CD14-positive monocyte (primary cell): ENCODE measurements around the gene CD276. TPM values are rescaled to one million over a fixed set of nuclear protein-coding genes. Genes with fewer than 3 reads are reported as not detected.

Experiments used
- DNase-seq, 3 donors: peaks; one replicate each; pipeline ENCODE4 v3.0.0-alpha.2; 2011 to 2022
- H2AFZ ChIP-seq: 2 replicates; pipeline ENCODE4 v1.6.0; 2012; ENCODE audit warnings: mild to moderate bottlenecking, low read depth, low read length, inconsistent platforms; ENCODE audit not compliant: insufficient read depth, poor library complexity, severe bottlenecking
- H3K27ac ChIP-seq, 2 donors: 1 replicate in 1 of 2; 2 replicates in 1 of 2; pipeline ENCODE4 v1.5.1; 2012 to 2013; ENCODE audit warnings: low read length in 2 of 2, control low read depth in 1 of 2, inconsistent platforms in 1 of 2, low read depth in 1 of 2, mild to moderate bottlenecking in 1 of 2
- H3K27me3 ChIP-seq, 2 donors: one replicate each; pipeline versions ENCODE4 v1.6.0 to v1.6.1; 2011 to 2013; ENCODE audit warnings: low read length in 2 of 2; ENCODE audit not compliant: control insufficient read depth in 2 of 2, insufficient read depth in 2 of 2
- H3K36me3 ChIP-seq, 2 donors: replicated peaks in 1 of 2; 1 replicate in 1 of 2; 2 replicates in 1 of 2; pipeline versions ENCODE4 v1.5.1 to v1.6.1; 2012 to 2013; ENCODE audit warnings: low read length in 2 of 2, control low read depth in 1 of 2, inconsistent platforms in 1 of 2, mild to moderate bottlenecking in 1 of 2; ENCODE audit not compliant: insufficient read depth in 2 of 2, control insufficient read depth in 1 of 2
- H3K4me1 ChIP-seq, 2 donors: 1 replicate in 1 of 2; 2 replicates in 1 of 2; pipeline versions ENCODE4 v1.5.1 to v1.6.1; 2012 to 2013; ENCODE audit warnings: low read length in 2 of 2, control low read depth in 1 of 2, inconsistent platforms in 1 of 2, mild to moderate bottlenecking in 1 of 2, moderate library complexity in 1 of 2; ENCODE audit not compliant: insufficient read depth in 2 of 2, control insufficient read depth in 1 of 2
- H3K4me2 ChIP-seq: replicated peaks from 2 replicates; pipeline ENCODE3; 2012; ENCODE audit warnings: low read length, moderate library complexity, mild to moderate bottlenecking; ENCODE audit not compliant: poor library complexity, severe bottlenecking; ENCODE audit errors: extremely low read depth
- H3K4me3 ChIP-seq, 3 experiments: fragments of 200-600 bp in 1 of 3; sonication (generic) in 1 of 3; replicated peaks in 1 of 3; 1 replicate in 2 of 3; 2 replicates in 1 of 3; pipeline ENCODE4 v1.5.1; 2011 to 2013; ENCODE audit warnings: low read length in 3 of 3, mild to moderate bottlenecking in 3 of 3, control low read depth in 2 of 3, low read depth in 2 of 3, inconsistent platforms in 1 of 3, moderate library complexity in 1 of 3
- H3K79me2 ChIP-seq: 2 replicates; pipeline ENCODE4 v1.6.0; 2012; ENCODE audit warnings: mild to moderate bottlenecking, control low read depth, inconsistent platforms, low read length, moderate library complexity; ENCODE audit not compliant: insufficient read depth
- H3K9ac ChIP-seq: 2 replicates; pipeline ENCODE4 v1.6.0; 2017; ENCODE audit warnings: low read length, mild to moderate bottlenecking; ENCODE audit not compliant: insufficient read depth, poor library complexity, severe bottlenecking
- H3K9me3 ChIP-seq, 2 donors: replicated peaks in 1 of 2; 1 replicate in 1 of 2; 2 replicates in 1 of 2; pipeline versions ENCODE4 v1.5.1 to v1.6.1; 2012 to 2013; ENCODE audit warnings: low read length in 2 of 2, control low read depth in 1 of 2; ENCODE audit not compliant: control insufficient read depth in 1 of 2, insufficient read depth in 1 of 2
- H4K20me1 ChIP-seq: 2 replicates; pipeline ENCODE4 v1.6.0; 2012; ENCODE audit warnings: mild to moderate bottlenecking, low read length, control low read depth, moderate library complexity; ENCODE audit not compliant: insufficient read depth
- H3K27ac Mint-ChIP-seq, 7 donors: one replicate each; pipeline ENCODE4 v1.8.0; 2020; ENCODE audit warnings: mild to moderate bottlenecking in 7 of 7, mixed read lengths in 7 of 7, moderate library complexity in 6 of 7, inconsistent platforms in 2 of 7
- H3K27me3 Mint-ChIP-seq, 3 donors: one replicate each; pipeline ENCODE4 v1.8.0; 2021 to 2022; ENCODE audit warnings: low read depth in 3 of 3, mild to moderate bottlenecking in 3 of 3, mixed read lengths in 3 of 3, moderate library complexity in 3 of 3, inconsistent platforms in 1 of 3
- H3K36me3 Mint-ChIP-seq, 2 donors: one replicate each; pipeline ENCODE4 v1.8.0; 2020; ENCODE audit warnings: mixed read lengths in 2 of 2, inconsistent platforms in 1 of 2, mild to moderate bottlenecking in 1 of 2
- H3K4me1 Mint-ChIP-seq: one replicate; pipeline ENCODE4 v1.8.0; 2020; ENCODE audit warnings: mild to moderate bottlenecking, mixed read lengths
- H3K4me3 Mint-ChIP-seq, 2 donors: one replicate each; pipeline ENCODE4 v1.8.0; 2020; ENCODE audit warnings: mild to moderate bottlenecking in 2 of 2, mixed read lengths in 2 of 2, moderate library complexity in 1 of 2
- H3K9me3 Mint-ChIP-seq, 7 donors: one replicate each; pipeline ENCODE4 v1.8.0; 2020 to 2022; ENCODE audit warnings: mixed read lengths in 7 of 7, mild to moderate bottlenecking in 6 of 7, moderate library complexity in 6 of 7, inconsistent platforms in 2 of 7
- WGBS: methylation state at CpG from one replicate; pipeline ENCODE4 v1.1.5; 2013; ENCODE audit warnings: missing lambda C conversion rate; ENCODE audit not compliant: insufficient coverage; 5-methylcytosine and 5-hydroxymethylcytosine counted together
- intact Hi-C, 2 donors: fragments of 100-400 bp; cut with micrococcal nuclease; formaldehyde crosslinking; loops; one replicate each; pipeline versions ENCODE4 v1.15.0 to v1.15.1; 2023
- polyA plus RNA-seq, 3 donors: library from polyadenylated mRNA; depleted of rRNA in 1 of 3; unstranded in 2 of 3; stranded (reverse) in 1 of 3; fragments of 300-500 nt in 2 of 3; fragments of >200 nt in 1 of 3; fragmentation: Illumina TruSeq in 2 of 3; gene quantifications; 1 replicate in 2 of 3; 2 replicates in 1 of 3; pipeline ENCODE4 v1.2.3, GENCODE V29; 2012 to 2021
- TF ChIP-seq, protein P1 (sequence below): fragments of 200-600 bp; IDR thresholded peaks from one replicate; pipeline ENCODE4 v1.8.0; 2022; ENCODE audit warnings: antibody characterized with exemption, mild to moderate bottlenecking

Gene CD276
- polyA plus RNA-seq, 3 donors: 0.52 to 0.72 (median 0.64) TPM

DNA sequence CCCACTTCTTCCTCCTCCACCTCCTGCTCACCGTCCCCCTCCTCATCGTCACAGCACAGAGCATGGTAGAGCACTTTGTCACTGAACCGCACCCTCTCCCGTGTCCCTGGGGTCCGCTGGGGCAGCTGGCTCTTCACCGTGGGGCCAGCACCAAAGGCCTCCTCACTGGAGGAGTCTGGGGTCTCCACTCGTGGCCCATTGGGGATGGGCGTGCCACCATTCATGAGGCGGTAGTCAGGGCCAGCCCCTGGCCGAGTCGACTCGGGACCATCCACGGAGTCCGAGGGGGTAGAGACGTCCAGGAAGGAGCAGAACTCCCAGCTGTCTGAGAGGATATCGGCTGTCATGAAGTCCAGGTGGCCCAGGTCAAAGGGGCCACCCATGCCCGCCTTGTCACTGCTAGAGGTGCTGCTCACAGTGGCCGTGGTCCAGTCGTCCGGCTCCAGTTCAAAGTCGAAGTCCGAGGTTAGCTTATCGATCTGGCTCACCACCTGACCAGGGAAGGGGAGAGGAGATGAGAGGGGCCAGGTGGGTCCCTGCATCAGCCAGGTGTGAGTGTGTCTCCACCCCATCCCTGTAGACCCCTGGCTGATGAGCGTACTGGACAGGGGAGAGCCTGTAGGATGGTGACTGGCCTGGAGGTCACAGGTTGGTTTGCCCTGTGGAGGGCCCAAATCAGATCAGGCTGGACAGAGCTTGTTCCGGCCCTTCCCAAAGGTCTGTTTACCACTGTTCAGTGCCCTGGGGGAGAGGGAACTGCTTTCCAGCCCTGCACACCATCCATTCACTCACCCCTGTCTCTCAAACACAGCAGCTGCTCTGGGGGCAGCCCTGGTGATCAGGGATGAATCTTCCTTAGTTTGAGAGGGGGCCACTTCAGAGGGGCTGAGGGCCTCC, 56.2 kb downstream of the CD276 start:
- Mint-ChIP-seq H3K36me3 (no peaks in the 10 kb centered on the region), H3K4me3 (peak overlapping the region in 1 of 2 donors; percentile 40), H3K9me3 (peaks cover 0 to 2% (median 0%) of the 10 kb centered on the region in 7 donors), H3K27me3 (peaks cover 11 to 20% (median 17%) of the 10 kb centered on the region in 3 donors), H3K4me1 (no peaks in the 10 kb centered on the region), H3K27ac (peak overlapping the region in 2 of 7 donors; percentile 7 to 62)
- H3K4me2 ChIP-seq: no peak overlapping the region
- no peaks in the 10 kb centered on the region for H3K4me1 ChIP-seq
- no peaks in the 10 kb centered on the region for H3K9me3 ChIP-seq
- H3K27me3 ChIP-seq: no peaks in the 10 kb centered on the region
- H2AFZ ChIP-seq: no peak overlapping the region
- H3K9ac ChIP-seq: no peak overlapping the region
- no peaks in the 10 kb centered on the region for H4K20me1 ChIP-seq
- H3K27ac ChIP-seq: no peak overlapping the region
- H3K79me2 ChIP-seq: no peaks in the 10 kb centered on the region
- H3K36me3 ChIP-seq: no peaks in the 10 kb centered on the region
- intact Hi-C loops: no loop called here
- TF ChIP-seq, protein P1, sequence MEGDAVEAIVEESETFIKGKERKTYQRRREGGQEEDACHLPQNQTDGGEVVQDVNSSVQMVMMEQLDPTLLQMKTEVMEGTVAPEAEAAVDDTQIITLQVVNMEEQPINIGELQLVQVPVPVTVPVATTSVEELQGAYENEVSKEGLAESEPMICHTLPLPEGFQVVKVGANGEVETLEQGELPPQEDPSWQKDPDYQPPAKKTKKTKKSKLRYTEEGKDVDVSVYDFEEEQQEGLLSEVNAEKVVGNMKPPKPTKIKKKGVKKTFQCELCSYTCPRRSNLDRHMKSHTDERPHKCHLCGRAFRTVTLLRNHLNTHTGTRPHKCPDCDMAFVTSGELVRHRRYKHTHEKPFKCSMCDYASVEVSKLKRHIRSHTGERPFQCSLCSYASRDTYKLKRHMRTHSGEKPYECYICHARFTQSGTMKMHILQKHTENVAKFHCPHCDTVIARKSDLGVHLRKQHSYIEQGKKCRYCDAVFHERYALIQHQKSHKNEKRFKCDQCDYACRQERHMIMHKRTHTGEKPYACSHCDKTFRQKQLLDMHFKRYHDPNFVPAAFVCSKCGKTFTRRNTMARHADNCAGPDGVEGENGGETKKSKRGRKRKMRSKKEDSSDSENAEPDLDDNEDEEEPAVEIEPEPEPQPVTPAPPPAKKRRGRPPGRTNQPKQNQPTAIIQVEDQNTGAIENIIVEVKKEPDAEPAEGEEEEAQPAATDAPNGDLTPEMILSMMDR: no peak
- 95% methylated on average over 22 of the region's 25 CpGs for WGBS
- DNase-seq: no peak
- no peak overlapping the region for H3K4me3 ChIP-seq

DNA sequence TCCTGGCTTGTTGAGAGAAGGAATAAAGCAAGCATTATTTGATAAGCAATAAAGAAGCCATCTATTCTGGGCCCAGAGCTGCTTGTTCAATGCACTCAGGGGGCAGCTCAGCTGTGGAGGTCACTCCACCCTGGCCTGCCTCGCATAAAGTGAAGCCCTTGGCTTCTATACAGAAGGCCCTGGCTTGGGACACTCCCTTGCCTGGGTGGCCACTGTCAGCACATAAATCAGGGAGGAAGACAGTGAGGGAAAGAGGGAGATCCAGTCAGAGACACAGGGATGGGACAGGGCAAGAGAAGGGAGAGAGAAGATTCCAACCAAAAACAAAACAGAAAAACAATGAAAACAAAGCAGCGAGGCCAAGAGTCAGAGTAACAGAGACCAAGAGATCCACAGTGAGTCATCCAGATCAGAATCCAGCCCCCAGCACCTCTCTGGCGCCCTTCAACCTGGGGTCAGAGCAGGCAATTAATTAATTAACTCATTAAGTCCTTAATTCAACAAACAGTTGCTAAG, 57.2 kb downstream of the CD276 start:
- 92% methylated on average over 2 of the region's 3 CpGs for WGBS
- H3K9ac ChIP-seq: no peak overlapping the region
- H3K4me2 ChIP-seq: no peak overlapping the region

More for the DNA sequence above, 57.2 kb downstream of the CD276 start:
- no peak overlapping the region for H3K4me3 Mint-ChIP-seq
- Histone ChIP-seq H3K27ac (no peak overlapping the region), H4K20me1 (no peaks in the 10 kb centered on the region), H3K79me2 (no peaks in the 10 kb centered on the region), H3K4me3 (no peak overlapping the region), H3K9me3 (no peaks in the 10 kb centered on the region), H2AFZ (no peak overlapping the region), H3K36me3 (no peaks in the 10 kb centered on the region), H3K4me1 (no peaks in the 10 kb centered on the region), H3K27me3 (no peaks in the 10 kb centered on the region)
- no peak for DNase-seq
- TF ChIP-seq, protein P1: no peak
- peaks cover 0 to 2% (median 0%) of the 10 kb centered on the region in 7 donors for H3K9me3 Mint-ChIP-seq
- peak overlapping the region in 2 of 7 donors; percentile 60 to 68 for H3K27ac Mint-ChIP-seq
- no peaks in the 10 kb centered on the region for H3K36me3 Mint-ChIP-seq
- no peaks in the 10 kb centered on the region for H3K4me1 Mint-ChIP-seq
- peaks cover 11 to 21% (median 17%) of the 10 kb centered on the region in 3 donors for H3K27me3 Mint-ChIP-seq
- intact Hi-C loops: no loop called here
